CD4-positive, alpha-beta T cell treated with Interleukin-15 for 4 hours (primary cell): Measurements from ENCODE around the gene SIL1.

ENCODE experiments used
- DNase-seq: peaks from one replicate; pipeline ENCODE4 v3.0.0-alpha.2; 2020; ENCODE audit warnings: low spot score

SIL1 gene

GRCh38 chr5:138954257-138955012 lies 243.7 kb downstream of the SIL1 start:
- DNase-seq = no peak

DNA sequence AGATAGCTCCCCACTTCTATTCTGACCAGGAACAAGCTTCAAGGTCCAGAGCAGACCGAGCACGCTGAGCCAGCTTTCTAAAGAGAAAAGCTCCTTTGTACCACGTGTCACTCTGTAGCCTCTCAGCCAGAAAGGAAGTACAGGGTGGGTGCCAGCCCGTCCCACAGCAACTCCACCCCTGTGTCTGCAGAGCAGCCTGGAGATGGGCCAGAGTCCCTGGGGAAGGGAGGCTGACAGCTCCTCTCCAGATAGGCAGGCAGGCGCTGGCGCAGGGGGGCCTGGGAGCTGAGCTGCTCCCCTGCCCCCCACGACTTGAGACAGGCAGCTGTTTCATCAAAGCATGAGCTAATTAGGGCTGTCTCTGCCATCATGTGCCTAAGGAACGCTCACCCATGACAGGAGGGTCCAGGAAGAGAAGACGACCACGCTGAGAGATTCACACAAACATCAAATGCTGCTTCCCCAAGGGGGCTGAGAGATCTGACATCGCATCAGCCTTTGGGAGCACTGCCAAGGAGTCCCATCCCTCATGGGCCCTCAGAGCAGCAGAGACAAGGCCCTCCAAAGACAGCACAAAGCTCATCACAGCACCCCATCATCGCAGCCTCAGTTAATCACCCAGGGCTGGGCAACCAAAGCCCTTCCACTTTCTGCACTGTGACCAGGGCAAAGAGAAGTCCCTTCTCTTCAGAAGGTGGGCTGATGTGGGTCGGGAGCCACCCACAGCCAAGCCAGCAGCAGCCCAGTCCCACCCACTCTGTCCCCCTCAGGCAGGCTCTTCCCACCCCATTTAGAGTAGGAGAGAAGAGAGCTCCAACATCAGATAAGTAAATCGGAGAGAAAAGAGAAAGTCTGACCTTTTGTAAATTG lies 244.5 kb downstream of the SIL1 start:
- peak; percentile 13 for DNase-seq

DNA sequence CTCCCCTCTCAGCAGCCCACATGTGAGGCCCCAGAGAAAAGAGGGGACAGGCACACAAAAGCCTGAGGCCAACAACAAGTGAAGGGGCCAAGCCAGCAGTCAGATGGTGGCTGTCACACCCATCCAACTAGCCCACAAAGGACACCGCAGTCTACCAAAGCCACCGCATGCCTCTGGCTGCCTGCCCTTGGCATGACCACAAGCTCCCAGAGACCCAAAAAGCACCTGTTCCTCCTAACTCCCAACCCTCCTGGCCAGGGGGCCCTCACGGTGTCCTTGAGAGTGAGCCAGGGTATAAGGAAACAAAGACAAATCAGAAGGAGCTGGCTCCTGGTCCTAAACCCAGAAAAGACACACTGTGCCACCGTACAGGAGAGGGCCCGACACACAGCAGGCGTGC lies 245.2 kb downstream of the SIL1 start:
- no peak for DNase-seq

DNA sequence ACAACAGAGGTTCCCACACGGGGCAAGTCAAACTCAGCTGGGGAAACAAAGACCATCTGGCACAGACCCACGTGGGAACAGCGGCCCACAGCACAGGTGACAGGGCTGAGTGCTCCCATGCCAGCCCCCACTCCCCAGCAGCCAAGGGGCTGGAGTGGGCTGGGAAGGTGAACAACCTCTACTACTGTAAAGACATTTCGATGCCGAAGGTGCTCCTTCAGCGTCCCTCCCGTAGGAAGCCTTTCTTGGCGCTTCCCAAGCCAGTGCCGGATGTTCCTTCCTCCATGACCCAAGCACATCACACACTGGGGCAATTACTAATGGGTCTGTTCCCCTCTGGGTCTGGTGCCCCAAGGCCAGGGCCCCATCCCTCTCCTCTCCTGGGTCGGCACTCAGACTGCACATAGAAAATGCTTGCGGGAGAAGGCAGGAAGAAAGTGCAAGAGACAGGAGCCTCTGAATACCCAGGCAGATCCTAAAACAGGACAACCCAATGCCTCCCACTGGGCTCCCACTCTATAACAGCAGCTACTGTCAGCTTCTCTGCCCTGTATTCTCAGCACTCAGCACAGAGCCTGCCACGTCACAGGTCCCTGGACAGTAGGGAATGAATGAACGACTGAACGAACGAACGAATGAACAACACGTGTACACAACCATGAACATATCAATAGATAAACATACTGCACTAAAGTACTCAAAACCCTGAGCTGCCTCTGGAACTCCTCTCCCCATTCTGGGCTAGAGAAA lies 246.0 kb downstream of the SIL1 start:
- DNase-seq = no peak

- no peak for DNase-seq
These were observed 246.8 kb downstream of the SIL1 start for GRCh38 chr5:138951091-138951985.

DNA sequence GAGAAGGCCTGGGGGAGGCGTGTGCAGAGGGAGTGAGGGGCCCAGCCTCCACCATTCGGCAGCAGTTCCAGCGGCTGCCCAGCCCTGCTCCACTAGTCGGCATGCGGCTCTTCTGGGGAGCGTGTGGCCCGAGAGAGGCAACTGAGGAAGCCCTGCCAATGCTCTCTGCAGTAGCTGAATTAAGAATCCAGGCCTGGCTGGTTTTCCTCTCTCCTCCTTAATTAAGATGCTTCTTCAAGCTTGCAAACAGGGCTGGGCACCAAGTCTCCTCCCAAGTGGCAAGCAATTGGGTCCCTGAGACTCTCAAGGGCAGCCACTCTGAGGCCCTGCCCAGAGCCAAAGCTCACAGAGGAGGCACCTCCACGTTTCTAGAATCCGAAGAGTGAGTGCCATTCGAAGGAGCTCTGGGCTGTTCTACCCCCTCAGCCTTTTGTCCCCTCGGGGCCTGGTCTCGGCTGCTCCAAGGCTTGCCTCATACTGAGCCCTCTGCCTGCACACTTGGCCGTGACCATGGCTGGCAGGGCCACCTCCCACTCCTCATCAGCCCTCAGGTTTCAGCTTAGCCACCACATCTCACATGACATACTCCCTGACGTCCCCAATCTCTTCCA lies 247.6 kb downstream of the SIL1 start:
- no peak for DNase-seq

DNA sequence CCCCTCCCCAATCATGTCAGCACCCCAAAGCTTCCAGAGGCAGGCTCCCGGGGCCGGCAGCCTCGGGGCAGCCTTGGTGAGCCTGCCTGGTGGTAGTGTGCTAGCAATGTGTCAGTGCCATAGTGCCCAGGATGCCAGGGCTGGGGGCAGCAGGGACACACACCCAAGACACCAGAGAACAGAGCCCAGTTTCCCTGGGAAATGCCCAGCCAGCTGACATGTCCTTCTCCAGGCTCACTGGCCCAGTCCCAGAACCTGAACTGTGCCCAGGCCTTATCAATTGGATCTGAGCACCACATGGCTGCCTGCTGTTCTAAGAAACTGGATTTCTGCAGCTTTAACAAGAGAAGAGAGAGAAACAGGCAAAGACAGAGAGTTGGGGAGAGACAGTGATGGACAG lies 248.2 kb downstream of the SIL1 start:
- no peak for DNase-seq

- no peak for DNase-seq
These were observed 249.0 kb downstream of the SIL1 start for GRCh38 chr5:138949223-138949574.

- DNase-seq = no peak
These were observed 249.5 kb downstream of the SIL1 start for GRCh38 chr5:138948471-138949222.

DNA sequence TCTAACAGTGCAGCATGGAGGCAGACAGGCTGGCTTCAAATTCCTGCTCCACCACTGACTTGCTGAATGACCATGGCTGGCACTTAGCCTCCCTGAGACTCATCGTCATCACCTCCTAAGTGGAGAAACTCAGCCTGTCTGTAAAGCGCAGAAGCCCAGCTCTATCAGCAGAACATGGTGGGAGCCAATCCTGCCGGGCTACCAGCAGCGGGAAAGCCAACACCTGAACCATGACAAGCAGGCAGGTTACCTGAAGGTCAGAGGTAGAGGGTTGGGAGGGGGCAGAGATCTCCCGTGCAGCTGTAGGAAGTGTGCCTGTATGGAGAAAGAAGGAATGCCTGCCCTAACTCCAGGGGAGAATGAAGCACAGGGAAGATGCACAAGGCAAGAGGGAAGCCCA lies 250.4 kb downstream of the SIL1 start:
- DNase-seq = no peak

DNA sequence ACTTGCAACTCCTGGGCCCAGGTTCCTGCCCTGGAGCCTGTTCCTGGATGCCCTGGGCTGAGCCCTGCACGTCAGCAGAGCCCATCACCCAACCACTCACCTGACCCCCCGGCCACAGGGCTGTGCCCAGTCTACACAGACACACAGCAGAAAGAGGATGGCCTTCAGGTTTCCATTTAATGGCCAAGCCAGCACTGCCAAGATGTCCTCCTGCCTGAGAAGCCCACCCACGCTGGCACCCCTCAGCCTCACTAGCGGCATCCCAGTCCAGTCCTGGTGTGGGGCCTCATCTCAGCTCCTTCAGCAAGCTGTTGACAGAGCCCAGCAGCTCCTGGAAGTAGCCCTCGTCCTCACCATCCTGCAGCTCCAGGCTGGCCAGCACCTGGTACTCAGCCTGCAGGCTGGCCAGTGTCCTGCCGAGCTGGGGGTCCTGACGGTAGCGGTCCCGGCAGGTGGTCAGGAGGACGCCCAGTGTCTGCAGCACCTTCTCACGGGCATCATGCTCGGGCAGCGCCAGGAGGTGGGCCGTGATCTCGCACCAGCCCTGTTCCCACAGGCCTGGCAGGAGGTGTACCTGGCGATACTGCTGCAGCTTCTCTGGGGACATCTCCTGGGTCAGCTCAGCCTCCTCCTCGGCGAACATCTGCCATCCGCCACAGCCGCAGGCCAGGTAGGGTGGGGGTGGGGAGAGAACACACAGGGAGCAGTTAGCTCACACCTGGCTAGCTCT lies 251.2 kb downstream of the SIL1 start:
- no peak for DNase-seq

- no peak for DNase-seq
These were observed 251.9 kb downstream of the SIL1 start for GRCh38 chr5:138946241-138946623.

GRCh38 chr5:138945421-138946240 lies 252.5 kb downstream of the SIL1 start:
- no peak for DNase-seq

DNA sequence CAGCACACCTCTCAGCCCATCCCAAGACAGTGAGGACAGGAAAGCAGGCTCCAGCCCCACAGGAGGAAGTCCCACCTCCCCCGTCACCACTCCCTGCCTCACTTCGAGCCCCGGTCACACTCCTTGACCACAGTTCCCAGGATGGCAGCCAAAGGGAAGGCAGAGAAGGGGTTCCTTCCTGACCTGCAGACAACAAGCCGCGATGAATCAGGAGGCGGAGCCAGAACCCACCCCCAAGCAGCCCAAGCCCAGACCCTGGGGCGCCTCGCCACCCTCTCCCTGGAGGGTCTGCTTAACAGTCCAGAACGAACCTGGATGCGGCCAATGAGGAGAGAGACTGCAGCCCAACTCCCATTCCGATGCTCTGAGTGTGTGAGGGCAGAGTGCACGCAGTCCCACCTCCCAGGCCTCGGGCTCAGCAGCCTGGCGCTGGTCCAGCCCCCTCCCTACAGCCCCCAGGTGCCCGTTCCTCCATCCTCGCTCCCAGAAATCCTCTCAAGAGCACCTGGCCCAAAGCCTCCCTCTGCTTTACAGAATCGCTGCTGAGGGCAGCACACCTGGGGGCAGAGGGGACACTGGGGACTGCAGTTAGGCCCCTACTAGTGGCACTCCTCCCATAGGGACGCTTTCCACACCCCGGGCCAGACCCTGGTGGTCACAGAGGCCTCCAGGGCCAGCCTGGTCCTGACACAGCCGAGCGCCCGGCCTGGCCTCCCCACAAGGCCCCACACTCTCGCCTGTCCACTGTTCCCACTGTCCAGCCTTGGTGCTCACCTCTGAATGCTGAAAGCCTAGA lies 253.4 kb downstream of the SIL1 start:
- DNase-seq = no peak

DNA sequence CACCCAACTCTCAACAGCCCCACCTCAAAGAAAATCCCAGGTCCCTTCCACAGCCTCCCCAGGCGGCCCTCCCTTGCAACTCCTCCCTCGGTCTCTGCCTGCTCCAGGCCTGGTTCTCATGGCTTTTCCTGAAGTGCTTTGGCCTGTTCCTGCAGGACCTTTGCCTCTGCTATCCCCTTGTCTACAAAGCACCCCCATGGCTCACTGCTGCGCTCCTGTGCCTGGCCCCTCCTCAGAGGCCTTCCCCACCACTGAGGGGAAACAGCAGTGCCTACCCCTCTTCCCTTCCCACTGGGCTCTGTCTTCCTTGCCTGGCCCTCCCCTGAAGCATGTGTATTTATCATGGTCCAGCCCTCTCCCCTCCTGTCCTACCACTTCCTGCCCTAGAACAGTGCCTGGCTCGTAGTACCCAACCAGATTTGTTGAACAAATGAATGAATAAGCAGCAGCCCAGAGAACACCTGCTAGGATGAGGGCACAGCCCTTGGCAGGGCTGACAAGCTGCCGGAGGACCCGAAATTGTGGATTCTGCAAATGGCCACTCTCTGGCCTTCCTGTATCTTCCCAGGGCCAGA lies 254.5 kb downstream of the SIL1 start:
- DNase-seq = no peak

GRCh38 chr5:138942861-138943260 lies 255.3 kb downstream of the SIL1 start:
- DNase-seq = no peak

GRCh38 chr5:138942066-138942465 lies 256.1 kb downstream of the SIL1 start:
- DNase-seq = no peak

DNA sequence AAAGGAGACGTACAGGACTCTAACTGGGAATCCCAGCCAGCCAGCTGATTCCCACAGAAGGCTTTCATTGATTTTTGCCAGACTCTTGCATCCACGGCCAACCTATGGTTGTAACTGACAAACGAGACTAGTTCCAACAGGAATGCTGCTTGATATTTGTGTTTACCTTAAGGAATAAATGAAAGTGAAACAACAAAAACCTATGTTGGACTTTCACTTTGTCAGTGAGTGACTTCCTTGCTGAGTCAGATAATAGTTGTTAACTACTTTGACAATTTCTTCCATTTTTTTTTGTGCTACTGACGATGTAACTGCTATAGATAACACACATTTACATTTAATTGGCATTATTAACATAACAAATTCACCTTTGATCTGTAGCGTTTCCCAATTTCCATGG lies 259.6 kb downstream of the SIL1 start:
- no peak for DNase-seq
